ENCODE measurements around the gene CLSTN1.
"Not testable (repeated sequence)": the region's sequence is repeated elsewhere in the genome, so short reads cannot be mapped to it uniquely, and the experiment has no call there.

The CLSTN1 gene

GRCh38 chr1:9807541-9807940 is 16.2 kb downstream of the CLSTN1 start:
- Histone ChIP-seq H3K9ac (ENCODE audit: low read depth, low read length) (no peak overlapping the region), H3K9me3 (ENCODE audit: control insufficient read depth, insufficient read depth, low read length) (no peaks in the 10 kb centered on the region), H3K4me1 (ENCODE audit: insufficient read depth, low read length) (peaks cover 20% of the 10 kb centered on the region), H3K36me3 (ENCODE audit: insufficient read depth, low read length) (no peaks in the 10 kb centered on the region)

GRCh38 chr1:9805972-9806371 is 17.8 kb downstream of the CLSTN1 start:
- not testable (repeated sequence) for H3K9ac ChIP-seq (ENCODE audit: low read depth, low read length); H3K9me3 ChIP-seq (ENCODE audit: control insufficient read depth, insufficient read depth, low read length); H3K36me3 ChIP-seq (ENCODE audit: insufficient read depth, low read length)
- peaks cover 20% of the 10 kb centered on the region for H3K4me1 ChIP-seq (ENCODE audit: insufficient read depth, low read length)

- no peaks in the 10 kb centered on the region for H3K36me3 ChIP-seq (ENCODE audit: insufficient read depth, low read length)
- H3K9ac ChIP-seq (ENCODE audit: low read depth, low read length): no peak overlapping the region
- peaks cover 20% of the 10 kb centered on the region for H3K4me1 ChIP-seq (ENCODE audit: insufficient read depth, low read length)
- H3K9me3 ChIP-seq (ENCODE audit: control insufficient read depth, insufficient read depth, low read length): no peaks in the 10 kb centered on the region
These were observed 18.7 kb downstream of the CLSTN1 start for GRCh38 chr1:9805006-9805508.

- H3K4me1 ChIP-seq (ENCODE audit: insufficient read depth, low read length): peaks cover 15% of the 10 kb centered on the region
- H3K9ac ChIP-seq (ENCODE audit: low read depth, low read length); H3K9me3 ChIP-seq (ENCODE audit: control insufficient read depth, insufficient read depth, low read length); H3K36me3 ChIP-seq (ENCODE audit: insufficient read depth, low read length): not testable (repeated sequence)
These were observed 20.5 kb downstream of the CLSTN1 start for GRCh38 chr1:9803003-9803918.

GRCh38 chr1:9801909-9802308 is 21.9 kb downstream of the CLSTN1 start:
- Histone ChIP-seq H3K4me1 (ENCODE audit: insufficient read depth, low read length) (peaks cover 15% of the 10 kb centered on the region), H3K9me3 (ENCODE audit: control insufficient read depth, insufficient read depth, low read length) (no peaks in the 10 kb centered on the region), H3K36me3 (ENCODE audit: insufficient read depth, low read length) (no peaks in the 10 kb centered on the region), H3K9ac (ENCODE audit: low read depth, low read length) (no peak overlapping the region)

GRCh38 chr1:9798236-9799130 is 25.3 kb downstream of the CLSTN1 start:
- H3K9me3 ChIP-seq (ENCODE audit: control insufficient read depth, insufficient read depth, low read length): no peaks in the 10 kb centered on the region
- peaks cover 19% of the 10 kb centered on the region; the same call in 1 of the 2 replicates for H3K4me1 ChIP-seq (ENCODE audit: insufficient read depth, low read length)
- H3K9ac ChIP-seq (ENCODE audit: low read depth, low read length): no peak overlapping the region
- H3K36me3 ChIP-seq (ENCODE audit: insufficient read depth, low read length): no peaks in the 10 kb centered on the region

GRCh38 chr1:9797049-9797448 is 26.7 kb downstream of the CLSTN1 start:
- H3K36me3 ChIP-seq (ENCODE audit: insufficient read depth, low read length): no peaks in the 10 kb centered on the region
- no peak overlapping the region for H3K9ac ChIP-seq (ENCODE audit: low read depth, low read length)
- H3K9me3 ChIP-seq (ENCODE audit: control insufficient read depth, insufficient read depth, low read length): no peaks in the 10 kb centered on the region
- peaks cover 22% of the 10 kb centered on the region; the same call in 1 of the 2 replicates for H3K4me1 ChIP-seq (ENCODE audit: insufficient read depth, low read length)

- peaks cover 26% of the 10 kb centered on the region; the same call in 1 of the 2 replicates for H3K4me1 ChIP-seq (ENCODE audit: insufficient read depth, low read length)
- no peaks in the 10 kb centered on the region for H3K9me3 ChIP-seq (ENCODE audit: control insufficient read depth, insufficient read depth, low read length)
- H3K36me3 ChIP-seq (ENCODE audit: insufficient read depth, low read length): no peaks in the 10 kb centered on the region
- H3K9ac ChIP-seq (ENCODE audit: low read depth, low read length): no peak overlapping the region
These were observed 29.7 kb downstream of the CLSTN1 start for GRCh38 chr1:9794081-9794480.

- H3K36me3 ChIP-seq (ENCODE audit: insufficient read depth, low read length): no peaks in the 10 kb centered on the region
- no peak overlapping the region for H3K9ac ChIP-seq (ENCODE audit: low read depth, low read length)
- H3K9me3 ChIP-seq (ENCODE audit: control insufficient read depth, insufficient read depth, low read length): no peaks in the 10 kb centered on the region
- peaks cover 25% of the 10 kb centered on the region; the same call in 1 of the 2 replicates for H3K4me1 ChIP-seq (ENCODE audit: insufficient read depth, low read length)
These were observed 30.5 kb downstream of the CLSTN1 start for GRCh38 chr1:9793291-9793690.

- no peaks in the 10 kb centered on the region for H3K9me3 ChIP-seq (ENCODE audit: control insufficient read depth, insufficient read depth, low read length)
- no peaks in the 10 kb centered on the region for H3K36me3 ChIP-seq (ENCODE audit: insufficient read depth, low read length)
- peaks cover 18% of the 10 kb centered on the region; the same call in 1 of the 2 replicates for H3K4me1 ChIP-seq (ENCODE audit: insufficient read depth, low read length)
- no peak overlapping the region for H3K9ac ChIP-seq (ENCODE audit: low read depth, low read length)
These were observed 31.4 kb downstream of the CLSTN1 start for GRCh38 chr1:9792156-9793042.

GRCh38 chr1:9789700-9790099 is 34.1 kb downstream of the CLSTN1 start:
- not testable (repeated sequence) for H3K36me3 ChIP-seq (ENCODE audit: insufficient read depth, low read length); H3K9ac ChIP-seq (ENCODE audit: low read depth, low read length); H3K9me3 ChIP-seq (ENCODE audit: control insufficient read depth, insufficient read depth, low read length)
- peaks cover 18% of the 10 kb centered on the region; the same call in 1 of the 2 replicates for H3K4me1 ChIP-seq (ENCODE audit: insufficient read depth, low read length)

- peaks cover 8% of the 10 kb centered on the region; the same call in 1 of the 2 replicates for H3K4me1 ChIP-seq (ENCODE audit: insufficient read depth, low read length)
- H3K9ac ChIP-seq (ENCODE audit: low read depth, low read length): no peak overlapping the region
These were observed 36.1 kb downstream of the CLSTN1 start for GRCh38 chr1:9787702-9788101.

GRCh38 chr1:9785406-9785805 is 38.4 kb downstream of the CLSTN1 start:
- Histone ChIP-seq H3K4me1 (ENCODE audit: insufficient read depth, low read length) (peaks cover 4% of the 10 kb centered on the region; the same call in 1 of the 2 replicates), H3K9ac (ENCODE audit: low read depth, low read length) (no peak overlapping the region), H3K9me3 (ENCODE audit: control insufficient read depth, insufficient read depth, low read length) (no peaks in the 10 kb centered on the region), H3K36me3 (ENCODE audit: insufficient read depth, low read length) (no peaks in the 10 kb centered on the region)

More at GRCh38 chr1:9787702-9788101, 36.1 kb downstream of the CLSTN1 start:
- Histone ChIP-seq H3K9me3 (ENCODE audit: control insufficient read depth, insufficient read depth, low read length) (no peaks in the 10 kb centered on the region), H3K36me3 (ENCODE audit: insufficient read depth, low read length) (no peaks in the 10 kb centered on the region)
